Osteocyte (in vitro differentiated cells): Measurements from ENCODE around the gene EPS8. TPM values are rescaled to one million over a fixed set of nuclear protein-coding genes. Genes with fewer than 3 reads are reported as not detected.

Experiments used
- DNase-seq: peaks from one replicate; pipeline ENCODE4 v3.0.0; 2021; ENCODE audit warnings: mixed read lengths; ENCODE audit not compliant: unreplicated experiment; ENCODE audit errors: extremely low spot score
- H3K27ac Mint-ChIP-seq: one replicate; pipeline ENCODE4 v1.8.0; 2021; ENCODE audit warnings: mild to moderate bottlenecking, mixed read lengths; ENCODE audit not compliant: unreplicated experiment
- H3K27me3 Mint-ChIP-seq: one replicate; pipeline ENCODE4 v1.8.0; 2021; ENCODE audit warnings: mixed read lengths; ENCODE audit not compliant: unreplicated experiment
- H3K36me3 Mint-ChIP-seq: one replicate; pipeline ENCODE4 v1.8.0; 2021; ENCODE audit warnings: mixed read lengths; ENCODE audit not compliant: unreplicated experiment
- H3K4me1 Mint-ChIP-seq: one replicate; pipeline ENCODE4 v1.8.0; 2021; ENCODE audit warnings: mixed read lengths; ENCODE audit not compliant: unreplicated experiment
- H3K4me3 Mint-ChIP-seq: one replicate; pipeline ENCODE4 v1.8.0; 2021; ENCODE audit warnings: mild to moderate bottlenecking, moderate library complexity, mixed read lengths; ENCODE audit not compliant: unreplicated experiment
- H3K9me3 Mint-ChIP-seq: one replicate; pipeline ENCODE4 v1.8.0; 2021; ENCODE audit warnings: mixed read lengths; ENCODE audit not compliant: unreplicated experiment
- CTCF ChIP-seq: fragments of 200-600 bp; sonication (generic); IDR thresholded peaks from 2 replicates; pipeline ENCODE4 v1.5.0; 2021; ENCODE audit warnings: antibody characterized with exemption, mild to moderate bottlenecking, moderate library complexity
- total RNA-seq: library from RNA; stranded (reverse); gene quantifications from 2 replicates; pipeline ENCODE4 v1.2.1, GENCODE V29; 2021

The EPS8 gene
- total RNA-seq, 1 donor from 2014 or later: 308 TPM

- Mint-ChIP-seq H3K36me3 (peaks cover 19% of the 10 kb centered on the region), H3K4me3 (peak overlapping the region; percentile 48), H3K27ac (peak overlapping the region; percentile 92), H3K9me3 (no peaks in the 10 kb centered on the region), H3K4me1 (peaks cover 91% of the 10 kb centered on the region), H3K27me3 (no peaks in the 10 kb centered on the region)
- no peak for TF ChIP-seq CTCF
- no peak for DNase-seq
Observed at GRCh38 chr12:15700595-15700994, 88.6 kb downstream of the EPS8 start.

GRCh38 chr12:15699886-15700285 lies 89.3 kb downstream of the EPS8 start:
- H3K27ac Mint-ChIP-seq: peak overlapping the region; percentile 92

GRCh38 chr12:15698377-15698871 lies 90.8 kb downstream of the EPS8 start:
- no peak for TF ChIP-seq CTCF
- H3K27me3 Mint-ChIP-seq: no peaks in the 10 kb centered on the region
- DNase-seq: no peak
- H3K4me1 Mint-ChIP-seq: peaks cover 80% of the 10 kb centered on the region
- peak overlapping the region; percentile 92 for H3K27ac Mint-ChIP-seq
- H3K36me3 Mint-ChIP-seq: peaks cover 10% of the 10 kb centered on the region
- H3K4me3 Mint-ChIP-seq: peak overlapping the region; percentile 20
- H3K9me3 Mint-ChIP-seq: no peaks in the 10 kb centered on the region

More at GRCh38 chr12:15699886-15700285, 89.3 kb downstream of the EPS8 start:
- Mint-ChIP-seq H3K4me1 (peaks cover 87% of the 10 kb centered on the region), H3K36me3 (peaks cover 17% of the 10 kb centered on the region), H3K4me3 (peak overlapping the region; percentile 50), H3K27me3 (no peaks in the 10 kb centered on the region), H3K9me3 (no peaks in the 10 kb centered on the region)
- no peak for DNase-seq
- no peak for TF ChIP-seq CTCF

- Mint-ChIP-seq H3K27me3 (no peaks in the 10 kb centered on the region), H3K4me1 (peaks cover 85% of the 10 kb centered on the region), H3K27ac (peak overlapping the region; percentile 92), H3K9me3 (no peaks in the 10 kb centered on the region), H3K4me3 (peak overlapping the region; percentile 44), H3K36me3 (peaks cover 13% of the 10 kb centered on the region)
- no peak for TF ChIP-seq CTCF
- DNase-seq: no peak
Observed at GRCh38 chr12:15697201-15697600, 92.0 kb downstream of the EPS8 start.

- TF ChIP-seq CTCF: no peak
- no peaks in the 10 kb centered on the region for H3K9me3 Mint-ChIP-seq
- H3K36me3 Mint-ChIP-seq: peaks cover 15% of the 10 kb centered on the region
- DNase-seq: no peak
- H3K27me3 Mint-ChIP-seq: no peaks in the 10 kb centered on the region
- H3K4me1 Mint-ChIP-seq: peaks cover 84% of the 10 kb centered on the region
- peak overlapping the region; percentile 65 for H3K27ac Mint-ChIP-seq
- no peak overlapping the region for H3K4me3 Mint-ChIP-seq
Observed at GRCh38 chr12:15693228-15693911, 95.8 kb downstream of the EPS8 start.
